Stimulated activated naive CD8-positive, alpha-beta T cell treated with anti-CD3 and anti-CD28 coated beads, Interleukin-15, amount 100 ng/mL, for 72 hours (primary cell): ENCODE measurements around the gene RAE1.

ENCODE experiments used
- ATAC-seq: fragments of 150-1000 bp; cut with Tn5 transposase; 2 replicates; pipeline ENCODE4 v1.10.0; 2021; ENCODE audit warnings: mild to moderate bottlenecking, moderate library complexity
- DNase-seq, 2 donors: peaks; one replicate each; pipeline ENCODE4 v3.0.0; 2021 to 2022
- H3K27ac Mint-ChIP-seq, 2 donors: one replicate each; pipeline ENCODE4 v1.8.0; 2022; ENCODE audit warnings: mild to moderate bottlenecking in 2 of 2, mixed read lengths in 2 of 2, moderate library complexity in 2 of 2
- H3K27me3 Mint-ChIP-seq: one replicate; pipeline ENCODE4 v1.8.0; 2022; ENCODE audit warnings: mixed read lengths
- H3K4me1 Mint-ChIP-seq: one replicate; pipeline ENCODE4 v1.8.0; 2022; ENCODE audit warnings: mild to moderate bottlenecking, mixed read lengths
- H3K4me3 Mint-ChIP-seq, 2 donors: one replicate each; pipeline ENCODE4 v1.8.0; 2022; ENCODE audit warnings: mild to moderate bottlenecking in 2 of 2, mixed read lengths in 2 of 2, moderate library complexity in 1 of 2
- H3K9me3 Mint-ChIP-seq, 2 donors: one replicate each; pipeline ENCODE4 v1.8.0; 2022; ENCODE audit warnings: mixed read lengths in 2 of 2

RAE1 gene

DNA sequence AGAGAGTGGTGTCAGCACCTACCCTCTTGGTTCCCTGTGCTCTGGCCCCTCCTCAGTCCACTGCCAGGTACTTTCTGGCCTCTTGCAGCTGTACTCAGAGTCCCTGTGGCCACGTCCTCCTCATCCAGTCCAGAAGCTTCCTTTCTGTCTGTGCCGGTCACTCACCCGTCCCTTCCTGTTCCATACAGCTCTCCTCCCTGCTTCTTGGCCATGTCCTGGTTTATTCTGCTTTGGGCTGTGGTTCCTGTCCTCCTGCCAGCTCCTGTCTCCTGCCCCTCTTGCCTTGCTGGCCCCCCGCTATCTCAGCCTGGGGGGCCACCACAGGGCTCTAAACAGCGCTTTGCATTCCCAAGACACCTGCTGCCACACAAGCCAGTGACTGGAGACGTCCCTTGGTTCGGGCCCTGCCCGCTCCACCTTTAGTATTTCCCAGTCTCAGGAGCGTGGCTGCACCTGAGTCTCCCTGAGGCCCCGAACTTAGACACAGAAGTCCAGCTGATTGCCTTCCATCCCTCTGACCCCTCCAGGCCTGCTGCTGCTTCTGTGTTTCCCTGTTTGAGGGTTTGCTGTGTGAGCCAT lies 24.7 kb downstream of the RAE1 start:
- H3K27me3 Mint-ChIP-seq = no peaks in the 10 kb centered on the region
- H3K27ac Mint-ChIP-seq = peak overlapping the region; percentile 70 to 95
- peaks cover 42% of the 10 kb centered on the region for H3K4me1 Mint-ChIP-seq
- H3K9me3 Mint-ChIP-seq = no peaks in the 10 kb centered on the region
- no peak for ATAC-seq
- no peak overlapping the region for H3K4me3 Mint-ChIP-seq
- DNase-seq = no peak

DNA sequence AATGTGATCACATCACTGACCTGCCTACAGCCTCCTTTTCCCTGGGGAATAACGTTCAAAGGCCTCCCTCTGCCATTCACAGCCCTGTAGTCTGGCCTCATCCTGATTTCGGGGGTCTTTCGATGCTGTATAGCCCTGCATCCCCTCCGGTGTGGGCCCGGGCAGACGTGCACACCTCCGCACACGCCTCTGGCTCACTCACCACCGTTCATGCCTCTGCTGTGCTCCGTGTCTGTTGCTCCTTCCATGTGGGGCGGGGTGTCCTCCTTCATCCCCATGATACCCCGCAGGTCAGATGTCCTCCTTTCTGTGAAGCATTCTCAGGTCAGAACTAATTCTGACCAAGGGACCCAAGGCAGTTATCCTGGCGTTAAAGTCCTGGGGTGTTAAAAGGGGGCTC lies 26.3 kb downstream of the RAE1 start:
- DNase-seq (no peak), ATAC-seq (no peak)
- Mint-ChIP-seq H3K9me3 (no peaks in the 10 kb centered on the region), H3K4me1 (peaks cover 51% of the 10 kb centered on the region), H3K4me3 (no peak overlapping the region), H3K27me3 (no peaks in the 10 kb centered on the region), H3K27ac (peak overlapping the region in 1 of 2 donors; percentile 74)

DNA sequence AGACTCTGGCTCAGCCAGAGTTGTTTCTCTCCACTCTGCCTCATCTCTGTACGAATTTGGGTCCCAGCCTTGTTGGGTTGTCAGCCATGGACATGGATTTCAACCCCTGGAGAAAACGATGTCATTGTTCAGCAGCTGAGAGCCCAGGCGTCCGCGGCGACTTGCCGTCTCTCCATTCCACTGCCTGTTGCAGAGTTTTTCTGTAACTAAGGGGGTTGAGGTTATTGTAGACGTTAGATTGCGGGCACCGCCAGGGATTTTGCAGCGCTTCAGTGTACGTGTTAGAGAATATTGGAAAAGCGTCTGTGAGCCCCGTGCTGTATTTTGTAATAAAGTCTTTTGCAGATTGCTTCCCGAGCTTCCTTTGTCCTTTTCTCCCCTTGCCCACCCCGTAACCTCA lies 27.1 kb downstream of the RAE1 start:
- H3K9me3 Mint-ChIP-seq = no peaks in the 10 kb centered on the region
- DNase-seq (no peak), ATAC-seq (no peak)
- no peak overlapping the region for H3K4me3 Mint-ChIP-seq
- H3K27me3 Mint-ChIP-seq = no peaks in the 10 kb centered on the region
- peaks cover 56% of the 10 kb centered on the region for H3K4me1 Mint-ChIP-seq
- no peak overlapping the region for H3K27ac Mint-ChIP-seq

- DNase-seq (no peak), ATAC-seq (no peak)
- Mint-ChIP-seq H3K9me3 (no peaks in the 10 kb centered on the region), H3K27me3 (no peaks in the 10 kb centered on the region), H3K4me3 (no peak overlapping the region), H3K27ac (no peak overlapping the region), H3K4me1 (peaks cover 53% of the 10 kb centered on the region)
These were observed 27.7 kb downstream of the RAE1 start for GRCh38 chr20:57378646-57379262.

GRCh38 chr20:57379263-57379647 lies 28.2 kb downstream of the RAE1 start:
- H3K4me3 Mint-ChIP-seq = no peak overlapping the region
- DNase-seq (no peak), ATAC-seq (no peak)
- no peaks in the 10 kb centered on the region for H3K9me3 Mint-ChIP-seq
- no peak overlapping the region for H3K27ac Mint-ChIP-seq
- no peaks in the 10 kb centered on the region for H3K27me3 Mint-ChIP-seq
- peaks cover 48% of the 10 kb centered on the region for H3K4me1 Mint-ChIP-seq

- H3K9me3 Mint-ChIP-seq = no peaks in the 10 kb centered on the region
- ATAC-seq = no peak
- no peaks in the 10 kb centered on the region for H3K27me3 Mint-ChIP-seq
- no peak overlapping the region for H3K27ac Mint-ChIP-seq
- H3K4me3 Mint-ChIP-seq = no peak overlapping the region
- DNase-seq = no peak
- peaks cover 39% of the 10 kb centered on the region for H3K4me1 Mint-ChIP-seq
These were observed 29.2 kb downstream of the RAE1 start for GRCh38 chr20:57380081-57380750.

GRCh38 chr20:57381596-57382503 lies 30.8 kb downstream of the RAE1 start:
- Mint-ChIP-seq H3K27ac (peak overlapping the region in 1 of 2 donors; percentile 49), H3K4me3 (no peak overlapping the region), H3K27me3 (no peaks in the 10 kb centered on the region), H3K4me1 (peaks cover 28% of the 10 kb centered on the region), H3K9me3 (no peaks in the 10 kb centered on the region)
- ATAC-seq (peak; percentile 71), DNase-seq (peak; percentile 76 to 79)

DNA sequence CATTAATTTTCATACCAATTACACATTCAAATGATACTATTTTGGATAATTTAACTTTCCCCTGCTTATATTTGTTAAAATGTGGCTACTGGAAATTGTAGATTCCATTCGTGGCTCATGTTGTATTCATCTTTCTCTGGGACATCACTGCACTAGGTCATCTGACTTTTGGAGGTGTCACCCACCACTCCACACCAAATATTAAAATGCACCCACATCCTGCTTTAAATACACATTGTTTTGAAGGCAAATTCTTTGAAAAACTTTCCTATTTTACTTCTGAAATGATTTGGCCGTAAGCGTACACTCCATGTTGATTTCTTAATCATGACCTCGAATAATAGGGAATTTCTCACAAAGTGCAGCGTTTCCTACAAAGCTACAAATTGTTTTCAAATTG lies 31.5 kb downstream of the RAE1 start:
- Mint-ChIP-seq H3K4me1 (peaks cover 24% of the 10 kb centered on the region), H3K27ac (no peak overlapping the region), H3K4me3 (no peak overlapping the region), H3K9me3 (no peaks in the 10 kb centered on the region), H3K27me3 (no peaks in the 10 kb centered on the region)
- no peak for ATAC-seq
- no peak for DNase-seq

GRCh38 chr20:57383447-57384347 lies 32.6 kb downstream of the RAE1 start:
- DNase-seq (no peak), ATAC-seq (no peak)
- Mint-ChIP-seq H3K27ac (peak overlapping the region; percentile 30 to 43), H3K9me3 (no peaks in the 10 kb centered on the region), H3K27me3 (no peaks in the 10 kb centered on the region), H3K4me1 (peaks cover 22% of the 10 kb centered on the region), H3K4me3 (no peak overlapping the region)

DNA sequence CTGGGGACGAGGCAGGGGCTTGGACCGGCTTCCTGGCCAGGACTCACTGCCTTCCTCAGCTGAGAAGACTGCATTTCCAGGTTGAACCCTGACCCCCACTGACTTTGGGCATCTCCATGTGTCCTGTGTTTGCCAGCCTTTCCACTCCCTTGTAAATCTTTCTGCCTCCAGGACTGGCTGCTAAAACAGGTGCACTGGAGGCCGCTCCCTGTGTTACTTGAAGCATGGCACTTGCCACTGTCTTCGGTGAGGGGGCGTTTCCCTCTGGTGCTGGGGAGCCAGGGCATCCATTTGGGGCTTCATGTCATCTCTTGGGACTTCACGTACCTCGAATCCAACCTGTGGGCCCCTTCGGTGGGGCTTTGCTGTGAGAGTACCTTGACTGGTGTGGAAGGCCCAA lies 33.4 kb downstream of the RAE1 start:
- H3K4me3 Mint-ChIP-seq = no peak overlapping the region
- peak overlapping the region in 1 of 2 donors; percentile 35 for H3K27ac Mint-ChIP-seq
- no peak for ATAC-seq
- no peak for DNase-seq
- H3K9me3 Mint-ChIP-seq = no peaks in the 10 kb centered on the region
- peaks cover 24% of the 10 kb centered on the region for H3K4me1 Mint-ChIP-seq
- no peaks in the 10 kb centered on the region for H3K27me3 Mint-ChIP-seq

DNA sequence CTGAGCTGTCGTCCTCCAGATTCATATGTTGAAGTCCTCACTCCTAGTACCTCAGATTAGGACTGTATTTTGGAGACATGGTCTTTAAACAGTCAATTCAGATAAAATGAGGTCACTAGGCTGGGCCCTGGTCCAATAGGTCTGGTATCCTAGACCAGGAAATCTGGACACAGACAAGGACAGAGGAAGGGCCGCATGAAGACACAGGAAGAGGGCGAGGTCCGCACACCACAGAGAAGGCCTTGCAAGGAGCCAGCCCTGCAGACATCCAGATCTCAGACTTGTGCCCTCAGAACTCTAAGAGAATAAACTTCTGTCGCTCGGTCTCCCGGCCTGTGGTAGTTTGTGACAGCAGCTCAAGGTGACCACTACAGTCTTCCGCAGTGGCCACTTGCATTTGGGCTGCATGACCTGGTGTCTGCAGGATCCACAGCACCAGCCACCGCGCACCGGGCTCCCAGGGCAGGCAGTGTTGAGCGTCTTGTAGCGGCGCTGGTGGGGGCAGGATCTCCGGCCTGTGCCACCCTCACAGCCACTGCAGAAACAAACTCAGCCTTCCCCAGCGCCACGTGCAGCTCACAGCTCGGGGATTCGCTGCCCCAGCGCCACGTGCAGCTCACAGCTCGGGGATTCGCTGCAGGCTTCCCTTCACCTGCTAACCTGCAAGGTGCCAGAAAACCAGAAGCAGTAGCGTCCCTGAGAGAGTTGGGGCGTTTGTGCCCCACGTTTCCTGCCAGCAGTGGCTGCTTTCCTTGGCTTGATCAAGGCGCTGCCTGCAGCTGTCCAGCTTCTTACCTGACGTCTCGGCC lies 34.1 kb downstream of the RAE1 start:
- H3K27me3 Mint-ChIP-seq = no peaks in the 10 kb centered on the region
- no peak for ATAC-seq
- DNase-seq = no peak
- H3K4me3 Mint-ChIP-seq = no peak overlapping the region
- H3K9me3 Mint-ChIP-seq = no peaks in the 10 kb centered on the region
- H3K4me1 Mint-ChIP-seq = peaks cover 30% of the 10 kb centered on the region
- no peak overlapping the region for H3K27ac Mint-ChIP-seq

DNA sequence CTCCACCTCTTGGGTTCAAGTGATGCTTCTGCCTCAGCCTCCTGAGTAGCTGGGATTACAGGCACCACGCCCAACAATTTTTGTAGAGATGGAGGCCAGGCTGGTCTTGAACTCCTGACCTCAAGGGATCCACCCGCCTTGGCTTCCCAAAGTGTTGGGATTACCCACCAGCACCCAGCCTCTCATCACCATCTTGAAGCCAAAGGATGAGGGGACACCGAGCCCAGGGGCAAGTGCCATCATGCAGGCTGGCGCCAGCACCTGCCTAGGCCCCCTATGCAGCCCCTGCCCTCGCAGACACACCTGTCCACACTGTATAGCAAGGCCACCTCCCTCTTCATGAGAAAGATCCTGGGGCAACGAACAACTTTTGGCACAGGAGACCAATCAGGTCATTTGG lies 34.9 kb downstream of the RAE1 start:
- Mint-ChIP-seq H3K27me3 (no peaks in the 10 kb centered on the region), H3K27ac (peak overlapping the region in 1 of 2 donors; percentile 77), H3K4me1 (peaks cover 36% of the 10 kb centered on the region), H3K4me3 (no peak overlapping the region), H3K9me3 (no peaks in the 10 kb centered on the region)
- no peak for ATAC-seq
- DNase-seq = no peak

- no peak for ATAC-seq
- Mint-ChIP-seq H3K27ac (no peak overlapping the region), H3K4me1 (peaks cover 33% of the 10 kb centered on the region)
These were observed 35.7 kb downstream of the RAE1 start for GRCh38 chr20:57386762-57387161.

DNA sequence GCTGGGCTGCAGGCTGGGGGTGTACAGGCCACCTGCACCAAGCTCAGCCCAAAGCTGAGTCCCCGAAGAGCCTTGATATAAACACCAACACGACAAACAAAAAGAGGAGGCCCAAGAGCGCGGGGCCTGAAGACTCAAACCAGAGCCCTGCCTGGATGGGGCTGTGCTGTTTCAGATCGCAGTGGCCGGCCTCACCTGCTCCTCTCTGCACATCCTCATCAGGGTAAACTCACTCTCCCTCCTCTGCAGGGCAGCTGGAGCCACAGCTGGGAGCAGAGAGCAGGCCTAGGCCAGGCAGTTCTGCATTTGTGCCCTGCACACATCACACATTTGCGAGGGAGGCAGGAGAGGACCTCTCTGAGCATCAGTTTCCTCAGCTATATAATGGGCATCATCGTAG lies 36.4 kb downstream of the RAE1 start:
- H3K27ac Mint-ChIP-seq = no peak overlapping the region
- no peak for ATAC-seq
- no peaks in the 10 kb centered on the region for H3K27me3 Mint-ChIP-seq
- no peaks in the 10 kb centered on the region for H3K9me3 Mint-ChIP-seq
- peaks cover 26% of the 10 kb centered on the region for H3K4me1 Mint-ChIP-seq
- no peak for DNase-seq
- no peak overlapping the region for H3K4me3 Mint-ChIP-seq

More at GRCh38 chr20:57386762-57387161, 35.7 kb downstream of the RAE1 start:
- no peak for DNase-seq
- H3K27me3 Mint-ChIP-seq = no peaks in the 10 kb centered on the region
- H3K9me3 Mint-ChIP-seq = no peaks in the 10 kb centered on the region
- no peak overlapping the region for H3K4me3 Mint-ChIP-seq
